ENCODE data around the gene KLB.
"Not testable (repeated sequence)": the region's sequence is repeated elsewhere in the genome, so short reads cannot be mapped to it uniquely, and the experiment has no call there.

KLB gene

DNA sequence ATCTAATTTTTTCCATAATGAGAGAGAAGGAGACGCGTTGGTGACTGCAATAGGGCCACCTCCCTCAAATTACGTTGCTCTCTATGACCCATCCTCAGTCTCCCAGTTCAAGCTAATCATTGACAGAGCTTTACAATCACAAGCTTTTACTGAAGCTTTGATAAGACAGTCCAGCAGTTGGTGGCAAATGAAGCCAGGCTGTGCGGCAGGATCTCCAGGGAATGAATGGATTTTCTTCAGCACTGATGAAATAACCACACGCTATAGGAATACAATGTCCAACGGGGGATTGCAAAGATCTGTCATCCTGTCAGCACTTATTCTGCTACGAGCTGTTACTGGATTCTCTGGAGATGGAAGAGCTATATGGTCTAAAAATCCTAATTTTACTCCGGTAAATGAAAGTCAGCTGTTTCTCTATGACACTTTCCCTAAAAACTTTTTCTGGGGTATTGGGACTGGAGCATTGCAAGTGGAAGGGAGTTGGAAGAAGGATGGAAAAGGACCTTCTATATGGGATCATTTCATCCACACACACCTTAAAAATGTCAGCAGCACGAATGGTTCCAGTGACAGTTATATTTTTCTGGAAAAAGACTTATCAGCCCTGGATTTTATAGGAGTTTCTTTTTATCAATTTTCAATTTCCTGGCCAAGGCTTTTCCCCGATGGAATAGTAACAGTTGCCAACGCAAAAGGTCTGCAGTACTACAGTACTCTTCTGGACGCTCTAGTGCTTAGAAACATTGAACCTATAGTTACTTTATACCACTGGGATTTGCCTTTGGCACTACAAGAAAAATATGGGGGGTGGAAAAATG lies at the start of gene KLB:
TSS of gene KLB (plus strand) at position 168 of the 821 bp plus-strand sequence. CDS start at position 188, 20 bp downstream.
- TF ChIP-seq, protein P1, sequence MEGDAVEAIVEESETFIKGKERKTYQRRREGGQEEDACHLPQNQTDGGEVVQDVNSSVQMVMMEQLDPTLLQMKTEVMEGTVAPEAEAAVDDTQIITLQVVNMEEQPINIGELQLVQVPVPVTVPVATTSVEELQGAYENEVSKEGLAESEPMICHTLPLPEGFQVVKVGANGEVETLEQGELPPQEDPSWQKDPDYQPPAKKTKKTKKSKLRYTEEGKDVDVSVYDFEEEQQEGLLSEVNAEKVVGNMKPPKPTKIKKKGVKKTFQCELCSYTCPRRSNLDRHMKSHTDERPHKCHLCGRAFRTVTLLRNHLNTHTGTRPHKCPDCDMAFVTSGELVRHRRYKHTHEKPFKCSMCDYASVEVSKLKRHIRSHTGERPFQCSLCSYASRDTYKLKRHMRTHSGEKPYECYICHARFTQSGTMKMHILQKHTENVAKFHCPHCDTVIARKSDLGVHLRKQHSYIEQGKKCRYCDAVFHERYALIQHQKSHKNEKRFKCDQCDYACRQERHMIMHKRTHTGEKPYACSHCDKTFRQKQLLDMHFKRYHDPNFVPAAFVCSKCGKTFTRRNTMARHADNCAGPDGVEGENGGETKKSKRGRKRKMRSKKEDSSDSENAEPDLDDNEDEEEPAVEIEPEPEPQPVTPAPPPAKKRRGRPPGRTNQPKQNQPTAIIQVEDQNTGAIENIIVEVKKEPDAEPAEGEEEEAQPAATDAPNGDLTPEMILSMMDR (conservative IDR thresholded peaks at IDR 0.05; ENCODE audit: low read depth, low read length) = no peak
- DNase-seq (ENCODE audit: low read depth) = no peak
- no peak within 1 kb of the TSS for H3K4me3 ChIP-seq (ENCODE audit: low read length)

GRCh38 chr4:39357002-39357401 lies 49.7 kb upstream of the KLB start:
- no peak overlapping the region for H3K4me3 ChIP-seq (ENCODE audit: low read length)
- TF ChIP-seq, protein P1 (conservative IDR thresholded peaks at IDR 0.05; ENCODE audit: low read depth, low read length) = no peak
- no peak for DNase-seq (ENCODE audit: low read depth)

DNA sequence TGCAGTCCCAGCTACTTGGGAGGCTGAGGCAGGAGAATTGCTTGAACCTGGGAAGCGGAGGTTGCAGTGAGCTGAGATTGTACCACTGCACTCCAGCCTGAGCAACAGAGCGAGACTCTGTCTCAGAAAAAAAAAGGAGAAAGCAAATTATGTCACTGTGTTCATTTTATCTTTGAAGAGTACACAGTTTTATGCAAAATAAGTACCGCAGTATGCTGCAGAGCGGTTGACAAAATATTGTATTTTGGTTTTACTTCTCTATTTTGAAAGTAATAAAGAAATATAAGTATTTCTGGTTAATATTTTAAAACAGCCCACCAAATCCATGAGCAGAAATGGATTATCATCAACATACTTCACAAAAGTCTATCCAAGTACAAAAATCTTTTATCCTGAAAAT lies 46.1 kb upstream of the KLB start:
- not testable (repeated sequence) for DNase-seq (ENCODE audit: low read depth); H3K4me3 ChIP-seq (ENCODE audit: low read length)

GRCh38 chr4:39362827-39363226 lies 43.9 kb upstream of the KLB start:
- TF ChIP-seq, protein P1 (conservative IDR thresholded peaks at IDR 0.05; ENCODE audit: low read depth, low read length) = no peak
- no peak overlapping the region for H3K4me3 ChIP-seq (ENCODE audit: low read length)
- no peak for DNase-seq (ENCODE audit: low read depth)

DNA sequence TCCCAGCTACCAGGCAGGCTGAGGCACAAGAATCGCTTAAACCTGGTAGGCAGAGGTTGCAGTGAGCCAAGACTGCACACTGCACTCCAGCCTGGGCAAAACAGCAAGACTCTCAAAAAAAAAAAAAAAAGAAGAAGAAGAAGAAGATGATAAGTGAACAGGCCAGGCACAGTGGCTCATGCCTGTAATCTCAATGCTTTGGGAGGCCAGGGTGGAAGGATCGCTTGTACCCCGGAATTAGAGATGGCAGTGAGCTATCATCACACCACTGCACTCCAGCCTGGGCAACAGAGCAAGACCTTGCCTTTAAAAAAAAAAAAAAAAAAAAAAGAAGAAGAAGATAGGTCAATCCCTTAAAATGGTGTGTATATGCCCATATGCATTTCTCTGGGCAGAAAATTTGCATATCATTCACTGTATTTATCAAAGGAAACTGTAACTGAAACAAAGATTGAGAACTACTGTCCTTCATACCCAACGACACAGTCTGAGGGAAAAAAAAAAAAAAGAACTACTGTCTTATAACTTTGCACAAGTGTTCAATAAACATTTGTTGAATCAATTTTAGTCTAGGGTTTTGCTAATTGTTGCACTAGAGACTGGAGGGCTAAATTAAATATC lies 42.8 kb upstream of the KLB start:
- DNase-seq (ENCODE audit: low read depth) = no peak
- TF ChIP-seq, protein P1 (conservative IDR thresholded peaks at IDR 0.05; ENCODE audit: low read depth, low read length) = no peak
- no peak overlapping the region for H3K4me3 ChIP-seq (ENCODE audit: low read length)

DNA sequence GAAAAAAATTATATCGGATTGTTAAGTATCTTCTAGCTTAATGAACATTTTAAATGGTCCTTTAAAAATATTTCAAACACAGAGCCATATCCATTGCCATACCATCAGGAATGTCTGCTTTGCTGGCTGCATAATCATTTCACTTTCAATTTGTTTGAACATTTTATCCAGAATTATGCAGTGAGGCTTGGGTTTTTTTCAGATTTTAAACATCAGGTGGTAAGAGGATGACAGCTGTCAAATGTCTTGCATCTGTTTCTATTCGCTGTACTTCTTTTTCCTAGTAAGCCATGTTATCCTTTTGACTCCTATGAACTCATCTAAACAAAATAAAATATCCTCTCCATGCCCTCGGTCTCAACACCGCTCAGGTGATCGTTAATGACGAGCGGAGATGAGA lies 41.4 kb upstream of the KLB start:
- TF ChIP-seq, protein P1 (conservative IDR thresholded peaks at IDR 0.05; ENCODE audit: low read depth, low read length) = no peak
- no peak for DNase-seq (ENCODE audit: low read depth)

GRCh38 chr4:39365830-39366771 lies 40.6 kb upstream of the KLB start, which contains the start of gene RFC1:
Gene RFC1 (minus strand): TSS chr4:39366362. CDS start chr4:39366241, 121 bp downstream.
- TF ChIP-seq, protein P1 (conservative IDR thresholded peaks at IDR 0.05; ENCODE audit: low read depth, low read length) = no peak
- peak within 1 kb of the TSS; percentile 94 for H3K4me3 ChIP-seq (ENCODE audit: low read length)
- DNase-seq (ENCODE audit: low read depth) = peak; percentile 75

More for the DNA sequence above, 41.4 kb upstream of the KLB start:
- peak overlapping the region; percentile 94 for H3K4me3 ChIP-seq (ENCODE audit: low read length)

Measured in retinal pigment epithelial cell (primary cell).